ENCODE results near the gene ATP4B.
A peak's percentile ranks its signal among the peaks of the same experiment; 100 is the strongest.

ATP4B gene

GRCh38 chr13:113603116-113603710 lies 54.8 kb downstream of the ATP4B start:
- no peak overlapping the region for H3K27ac ChIP-seq (replicated peaks; ENCODE audit: low read length)
- H3K36me3 ChIP-seq (replicated peaks in 1 of 2; ENCODE audit: control insufficient read depth in 2 of 2, insufficient read depth in 2 of 2, low read length in 2 of 2), result peaks cover 27 to 92% of the 10 kb centered on the region in 2 donors
- no peak overlapping the region for H2BK5ac ChIP-seq (ENCODE audit: low read length)
- H3K4me2 ChIP-seq (ENCODE audit: insufficient read depth, low read length, poor library complexity, severe bottlenecking), result no peak overlapping the region
- no peak overlapping the region for H3K18ac ChIP-seq (ENCODE audit: low read length)
- no peak overlapping the region for H2BK12ac ChIP-seq (ENCODE audit: low read length)
- no peak overlapping the region for H3K4ac ChIP-seq (ENCODE audit: low read length)
- H4K8ac ChIP-seq (ENCODE audit: low read depth, low read length), result no peak overlapping the region
- no CpG with 5 or more reads among the region's 13 CpGs for WGBS, 2 donors (ENCODE audit: extremely low coverage in 2 of 2, insufficient read length in 2 of 2, insufficient replicate concordance in 1 of 2)
- no peak overlapping the region for H2BK15ac ChIP-seq (ENCODE audit: low read length)
- no peak overlapping the region for H3K14ac ChIP-seq (ENCODE audit: low read length)
- H3K9me3 ChIP-seq (replicated peaks in 1 of 2; ENCODE audit: control insufficient read depth in 2 of 2, insufficient read depth in 1 of 2, low read depth in 1 of 2, low read length in 2 of 2), result peaks cover 11 to 37% of the 10 kb centered on the region in 2 donors
- no peak overlapping the region for H3K9ac ChIP-seq (ENCODE audit: low read depth, low read length, poor library complexity)
- DNase-seq (ENCODE audit: low spot score), result no peak
- H2AFZ ChIP-seq (ENCODE audit: low read length), result no peak overlapping the region
- no peak overlapping the region for H2AK5ac ChIP-seq (ENCODE audit: low read depth, low read length)
- H3K4me1 ChIP-seq (ENCODE audit: control insufficient read depth in 2 of 2, insufficient read depth in 1 of 2, low read depth in 1 of 2, low read length in 2 of 2), result peaks cover 0 to 8% of the 10 kb centered on the region in 2 donors
- H3K4me3 ChIP-seq (ENCODE audit: low read length in 2 of 2), result no peak overlapping the region
- H3K27me3 ChIP-seq (ENCODE audit: control insufficient read depth in 3 of 3, insufficient read depth in 3 of 3, low read depth in 1 of 3, low read length in 3 of 3), result no peaks in the 10 kb centered on the region
- H2BK120ac ChIP-seq (ENCODE audit: low read depth, low read length), result no peak overlapping the region
- H4K91ac ChIP-seq (ENCODE audit: low read depth, low read length, poor library complexity), result no peak overlapping the region
- no peak overlapping the region for H3K23ac ChIP-seq (ENCODE audit: low read depth, low read length, poor library complexity)
- peaks cover 37% of the 10 kb centered on the region for H3K79me1 ChIP-seq (ENCODE audit: low read depth, low read length)

- peaks cover 11 to 44% of the 10 kb centered on the region in 2 donors for H3K9me3 ChIP-seq (replicated peaks in 1 of 2; ENCODE audit: control insufficient read depth in 2 of 2, insufficient read depth in 1 of 2, low read depth in 1 of 2, low read length in 2 of 2)
- peaks cover 29 to 92% of the 10 kb centered on the region in 2 donors for H3K36me3 ChIP-seq (replicated peaks in 1 of 2; ENCODE audit: control insufficient read depth in 2 of 2, insufficient read depth in 2 of 2, low read length in 2 of 2)
- H2AFZ ChIP-seq (ENCODE audit: low read length), result no peak overlapping the region
- WGBS, 2 donors (ENCODE audit: extremely low coverage in 2 of 2, insufficient read length in 2 of 2, insufficient replicate concordance in 1 of 2), result no CpG with 5 or more reads among the region's 15 CpGs
- no peak overlapping the region for H3K4ac ChIP-seq (ENCODE audit: low read length)
- H3K18ac ChIP-seq (ENCODE audit: low read length), result no peak overlapping the region
- H2BK120ac ChIP-seq (ENCODE audit: low read depth, low read length), result no peak overlapping the region
- H3K4me1 ChIP-seq (ENCODE audit: control insufficient read depth in 2 of 2, insufficient read depth in 1 of 2, low read depth in 1 of 2, low read length in 2 of 2), result peaks cover 0 to 8% of the 10 kb centered on the region in 2 donors
- H3K27ac ChIP-seq (replicated peaks; ENCODE audit: low read length), result no peak overlapping the region
- H3K14ac ChIP-seq (ENCODE audit: low read length), result no peak overlapping the region
- H2AK5ac ChIP-seq (ENCODE audit: low read depth, low read length), result no peak overlapping the region
- H2BK5ac ChIP-seq (ENCODE audit: low read length), result no peak overlapping the region
- no peak overlapping the region for H4K91ac ChIP-seq (ENCODE audit: low read depth, low read length, poor library complexity)
- no peak overlapping the region for H3K23ac ChIP-seq (ENCODE audit: low read depth, low read length, poor library complexity)
- H4K8ac ChIP-seq (ENCODE audit: low read depth, low read length), result no peak overlapping the region
- H2BK15ac ChIP-seq (ENCODE audit: low read length), result no peak overlapping the region
- H3K9ac ChIP-seq (ENCODE audit: low read depth, low read length, poor library complexity), result peak overlapping the region; percentile 65
- no peaks in the 10 kb centered on the region for H3K27me3 ChIP-seq (ENCODE audit: control insufficient read depth in 3 of 3, insufficient read depth in 3 of 3, low read depth in 1 of 3, low read length in 3 of 3)
- no peak overlapping the region for H3K4me3 ChIP-seq (ENCODE audit: low read length in 2 of 2)
- no peak overlapping the region for H2BK12ac ChIP-seq (ENCODE audit: low read length)
- no peak for DNase-seq (ENCODE audit: low spot score)
- peaks cover 35% of the 10 kb centered on the region for H3K79me1 ChIP-seq (ENCODE audit: low read depth, low read length)
- no peak overlapping the region for H3K4me2 ChIP-seq (ENCODE audit: insufficient read depth, low read length, poor library complexity, severe bottlenecking)
These were observed 55.6 kb downstream of the ATP4B start for GRCh38 chr13:113602291-113602988.

GRCh38 chr13:113601166-113602070 lies 56.6 kb downstream of the ATP4B start:
- no peak overlapping the region for H3K4ac ChIP-seq (ENCODE audit: low read length)
- H3K23ac ChIP-seq (ENCODE audit: low read depth, low read length, poor library complexity), result no peak overlapping the region
- H3K4me3 ChIP-seq (ENCODE audit: low read length in 2 of 2), result no peak overlapping the region
- H3K9me3 ChIP-seq (replicated peaks in 1 of 2; ENCODE audit: control insufficient read depth in 2 of 2, insufficient read depth in 1 of 2, low read depth in 1 of 2, low read length in 2 of 2), result peaks cover 14 to 52% of the 10 kb centered on the region in 2 donors
- H2BK15ac ChIP-seq (ENCODE audit: low read length), result no peak overlapping the region
- H4K8ac ChIP-seq (ENCODE audit: low read depth, low read length), result peak overlapping the region; percentile 25
- H2AK5ac ChIP-seq (ENCODE audit: low read depth, low read length), result peak overlapping the region; percentile 30
- H3K27ac ChIP-seq (replicated peaks; ENCODE audit: low read length), result no peak overlapping the region
- peak overlapping the region; percentile 42 for H3K14ac ChIP-seq (ENCODE audit: low read length)
- no peaks in the 10 kb centered on the region for H3K27me3 ChIP-seq (ENCODE audit: control insufficient read depth in 3 of 3, insufficient read depth in 3 of 3, low read depth in 1 of 3, low read length in 3 of 3)
- H3K9ac ChIP-seq (ENCODE audit: low read depth, low read length, poor library complexity), result peak overlapping the region; percentile 65
- no peak overlapping the region for H2BK12ac ChIP-seq (ENCODE audit: low read length)
- H2AFZ ChIP-seq (ENCODE audit: low read length), result no peak overlapping the region
- WGBS, 2 donors (ENCODE audit: extremely low coverage in 2 of 2, insufficient read length in 2 of 2, insufficient replicate concordance in 1 of 2), result no CpG with 5 or more reads among the region's 28 CpGs
- H4K91ac ChIP-seq (ENCODE audit: low read depth, low read length, poor library complexity), result no peak overlapping the region
- no peak overlapping the region for H3K4me2 ChIP-seq (ENCODE audit: insufficient read depth, low read length, poor library complexity, severe bottlenecking)
- peaks cover 37 to 92% of the 10 kb centered on the region in 2 donors for H3K36me3 ChIP-seq (replicated peaks in 1 of 2; ENCODE audit: control insufficient read depth in 2 of 2, insufficient read depth in 2 of 2, low read length in 2 of 2)
- H2BK5ac ChIP-seq (ENCODE audit: low read length), result no peak overlapping the region
- peaks cover 0 to 8% of the 10 kb centered on the region in 2 donors for H3K4me1 ChIP-seq (ENCODE audit: control insufficient read depth in 2 of 2, insufficient read depth in 1 of 2, low read depth in 1 of 2, low read length in 2 of 2)
- H2BK120ac ChIP-seq (ENCODE audit: low read depth, low read length), result no peak overlapping the region
- H3K18ac ChIP-seq (ENCODE audit: low read length), result peak overlapping the region; percentile 69
- peaks cover 35% of the 10 kb centered on the region for H3K79me1 ChIP-seq (ENCODE audit: low read depth, low read length)
- no peak for DNase-seq (ENCODE audit: low spot score)

GRCh38 chr13:113599391-113599790 lies 58.6 kb downstream of the ATP4B start:
- Histone ChIP-seq H2BK15ac (ENCODE audit: low read length) (no peak overlapping the region), H3K23ac (ENCODE audit: low read depth, low read length, poor library complexity) (no peak overlapping the region), H3K9me3 (replicated peaks in 1 of 2; ENCODE audit: control insufficient read depth in 2 of 2, insufficient read depth in 1 of 2, low read depth in 1 of 2, low read length in 2 of 2) (peaks cover 9 to 57% of the 10 kb centered on the region in 2 donors), H2AK5ac (ENCODE audit: low read depth, low read length) (no peak overlapping the region), H3K27me3 (ENCODE audit: control insufficient read depth in 3 of 3, insufficient read depth in 3 of 3, low read depth in 1 of 3, low read length in 3 of 3) (no peaks in the 10 kb centered on the region), H3K79me1 (ENCODE audit: low read depth, low read length) (peaks cover 24% of the 10 kb centered on the region), H3K4me2 (ENCODE audit: insufficient read depth, low read length, poor library complexity, severe bottlenecking) (no peak overlapping the region), H3K4me1 (ENCODE audit: control insufficient read depth in 2 of 2, insufficient read depth in 1 of 2, low read depth in 1 of 2, low read length in 2 of 2) (peaks cover 0 to 8% of the 10 kb centered on the region in 2 donors), H3K9ac (ENCODE audit: low read depth, low read length, poor library complexity) (no peak overlapping the region), H3K4me3 (ENCODE audit: low read length in 2 of 2) (no peak overlapping the region), H2AFZ (ENCODE audit: low read length) (no peak overlapping the region), H2BK5ac (ENCODE audit: low read length) (no peak overlapping the region), H3K27ac (replicated peaks; ENCODE audit: low read length) (no peak overlapping the region), H2BK120ac (ENCODE audit: low read depth, low read length) (no peak overlapping the region), H3K18ac (ENCODE audit: low read length) (no peak overlapping the region), H2BK12ac (ENCODE audit: low read length) (no peak overlapping the region), H3K36me3 (replicated peaks in 1 of 2; ENCODE audit: control insufficient read depth in 2 of 2, insufficient read depth in 2 of 2, low read length in 2 of 2) (peaks cover 38 to 90% of the 10 kb centered on the region in 2 donors), H4K8ac (ENCODE audit: low read depth, low read length) (no peak overlapping the region), H3K14ac (ENCODE audit: low read length) (no peak overlapping the region), H4K91ac (ENCODE audit: low read depth, low read length, poor library complexity) (no peak overlapping the region), H3K4ac (ENCODE audit: low read length) (no peak overlapping the region)
- no peak for DNase-seq (ENCODE audit: low spot score)
- no CpG with 5 or more reads among the region's 12 CpGs for WGBS, 2 donors (ENCODE audit: extremely low coverage in 2 of 2, insufficient read length in 2 of 2, insufficient replicate concordance in 1 of 2)
